GM12891 (cell line): ENCODE results near the gene CAMKMT.

Experiments used
- PAX5 ChIP-seq: IDR thresholded peaks from 2 replicates; pipeline ENCODE4 v1.6.1; 2011; ENCODE audit warnings: low read length, moderate library complexity, mild to moderate bottlenecking; ENCODE audit not compliant: insufficient read depth, severe bottlenecking
- POLR2A ChIP-seq: IDR thresholded peaks from 2 replicates; pipeline ENCODE4 v1.6.1; 2011; ENCODE audit warnings: low read depth, low read length, control low read depth
- POLR2AphosphoS5 ChIP-seq: IDR thresholded peaks from 2 replicates; pipeline ENCODE4 v1.6.1; 2011; ENCODE audit warnings: low read depth, low read length, control low read depth
- POU2F2 ChIP-seq: IDR thresholded peaks from 2 replicates; pipeline ENCODE4 v1.6.1; 2011; ENCODE audit warnings: low read depth, mild to moderate bottlenecking, control low read depth, low read length, moderate library complexity

DNA sequence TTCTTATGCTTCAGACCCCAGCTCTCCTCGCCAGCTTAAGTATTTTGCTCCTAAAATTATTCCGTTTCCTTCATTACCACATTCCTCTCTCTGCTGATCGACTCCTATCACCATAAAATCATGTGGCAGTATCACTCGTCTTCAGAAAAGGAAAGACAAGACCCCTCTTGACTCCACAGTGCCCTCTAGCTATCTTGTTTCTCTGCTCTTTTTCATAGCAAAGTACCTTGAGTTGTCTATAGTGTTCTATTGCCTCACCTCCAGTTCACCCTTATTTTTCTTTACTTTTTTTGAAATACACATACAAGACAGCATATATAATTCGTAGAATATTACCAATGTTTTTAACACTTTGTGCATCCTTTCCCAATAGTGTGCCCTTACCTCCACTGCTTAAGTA is 306.6 kb downstream of the CAMKMT start:
- TF ChIP-seq POLR2A, result no peak
- no peak for TF ChIP-seq POLR2AphosphoS5
- no peak for TF ChIP-seq POU2F2
- no peak for TF ChIP-seq PAX5
